K562 (cell line): ENCODE data around the gene MARCKSL1.
"Not testable (repeated sequence)": the region's sequence is repeated elsewhere in the genome, so short reads cannot be mapped to it uniquely, and the experiment has no call there.

Source experiments
- MAFK ChIP-seq: IDR thresholded peaks from 2 replicates; pipeline ENCODE4 v1.6.1; 2011; ENCODE audit warnings: low read length, improper control_type of control experiment
- TF ChIP-seq, protein P1 (sequence below), 3 experiments: IDR thresholded peaks in 2 of 3; conservative IDR thresholded peaks in 1 of 3; 2 replicates each; pipeline ENCODE4 v1.5.1; 2011 to 2012; ENCODE audit warnings: low read length in 3 of 3, mild to moderate bottlenecking in 3 of 3, control low read depth in 2 of 3, improper control_type of control experiment in 1 of 3, inconsistent platforms in 1 of 3, low read depth in 1 of 3, mixed read lengths in 1 of 3, moderate library complexity in 1 of 3; ENCODE audit not compliant: insufficient read depth in 2 of 3

DNA sequence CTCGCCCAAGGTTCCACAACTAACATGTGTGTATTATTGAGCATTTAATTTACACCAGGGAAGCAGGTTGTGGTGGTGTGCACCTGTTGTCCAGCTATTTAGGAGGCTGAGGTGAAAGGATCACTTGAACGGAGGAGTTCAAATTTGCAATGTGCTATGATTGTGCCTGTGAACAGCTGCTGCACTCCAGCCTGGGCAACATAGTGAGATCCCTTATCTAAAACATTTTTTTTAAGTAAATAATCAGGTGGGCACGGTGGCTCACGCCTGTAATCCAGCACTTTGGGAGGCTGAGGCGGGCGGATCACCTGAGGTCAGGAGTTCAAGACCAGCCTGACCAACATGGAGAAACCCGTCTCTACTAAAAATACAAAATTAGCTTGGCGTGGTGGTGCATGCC is 51.3 kb downstream of the MARCKSL1 start:
- not testable (repeated sequence) for TF ChIP-seq MAFK
- TF ChIP-seq, protein P1, sequence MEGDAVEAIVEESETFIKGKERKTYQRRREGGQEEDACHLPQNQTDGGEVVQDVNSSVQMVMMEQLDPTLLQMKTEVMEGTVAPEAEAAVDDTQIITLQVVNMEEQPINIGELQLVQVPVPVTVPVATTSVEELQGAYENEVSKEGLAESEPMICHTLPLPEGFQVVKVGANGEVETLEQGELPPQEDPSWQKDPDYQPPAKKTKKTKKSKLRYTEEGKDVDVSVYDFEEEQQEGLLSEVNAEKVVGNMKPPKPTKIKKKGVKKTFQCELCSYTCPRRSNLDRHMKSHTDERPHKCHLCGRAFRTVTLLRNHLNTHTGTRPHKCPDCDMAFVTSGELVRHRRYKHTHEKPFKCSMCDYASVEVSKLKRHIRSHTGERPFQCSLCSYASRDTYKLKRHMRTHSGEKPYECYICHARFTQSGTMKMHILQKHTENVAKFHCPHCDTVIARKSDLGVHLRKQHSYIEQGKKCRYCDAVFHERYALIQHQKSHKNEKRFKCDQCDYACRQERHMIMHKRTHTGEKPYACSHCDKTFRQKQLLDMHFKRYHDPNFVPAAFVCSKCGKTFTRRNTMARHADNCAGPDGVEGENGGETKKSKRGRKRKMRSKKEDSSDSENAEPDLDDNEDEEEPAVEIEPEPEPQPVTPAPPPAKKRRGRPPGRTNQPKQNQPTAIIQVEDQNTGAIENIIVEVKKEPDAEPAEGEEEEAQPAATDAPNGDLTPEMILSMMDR (IDR thresholded peaks at IDR 0.05 in 2 of 3, conservative IDR thresholded peaks at IDR 0.05 in 1 of 3; ENCODE audit: insufficient read depth in 2 of 3, low read depth in 1 of 3, low read length in 3 of 3): not testable (repeated sequence)
